Effector memory CD4-positive, alpha-beta T cell (primary cell): ENCODE measurements around the gene FXYD1.
"Not testable (repeated sequence)": the region's sequence is repeated elsewhere in the genome, so short reads cannot be mapped to it uniquely, and the experiment has no call there.

Experiments
- DNase-seq, 3 donors: peaks; one replicate each; pipeline ENCODE4 v3.0.0-alpha.2; 2020
- H3K27ac ChIP-seq: 2 replicates; pipeline ENCODE4 v1.7.0; 2013; ENCODE audit warnings: mild to moderate bottlenecking, low read length, moderate library complexity; ENCODE audit not compliant: insufficient read depth, poor library complexity, severe bottlenecking
- H3K27me3 ChIP-seq: replicated peaks from 2 replicates; pipeline ENCODE4 v1.7.0; 2013; ENCODE audit warnings: mild to moderate bottlenecking, low read length; ENCODE audit not compliant: insufficient read depth, control insufficient read depth, poor library complexity, severe bottlenecking
- H3K36me3 ChIP-seq: 2 replicates; pipeline ENCODE4 v1.7.0; 2013; ENCODE audit warnings: mild to moderate bottlenecking, low read length, moderate library complexity; ENCODE audit not compliant: control insufficient read depth, insufficient read depth
- H3K4me1 ChIP-seq: 2 replicates; pipeline ENCODE4 v1.7.0; 2013; ENCODE audit warnings: low read length, mild to moderate bottlenecking; ENCODE audit not compliant: control insufficient read depth, insufficient read depth, poor library complexity, severe bottlenecking
- H3K4me3 ChIP-seq: 2 replicates; pipeline ENCODE4 v1.7.0; 2013; ENCODE audit warnings: low read length, low read depth, mild to moderate bottlenecking; ENCODE audit not compliant: insufficient read depth, poor library complexity, severe bottlenecking
- H3K9me3 ChIP-seq: 2 replicates; pipeline ENCODE4 v1.7.0; 2013; ENCODE audit warnings: mild to moderate bottlenecking, low read length, moderate library complexity; ENCODE audit not compliant: control insufficient read depth

The FXYD1 gene

GRCh38 chr19:35153129-35153522, 14.5 kb downstream of the FXYD1 start:
- H3K36me3 ChIP-seq = peaks cover 22% of the 10 kb centered on the region
- H3K27ac ChIP-seq = peak overlapping the region; percentile 93
- not testable (repeated sequence) for H3K27me3 ChIP-seq, DNase-seq, H3K9me3 ChIP-seq
- H3K4me1 ChIP-seq = peaks cover 28% of the 10 kb centered on the region
- H3K4me3 ChIP-seq = peak overlapping the region; percentile 99

- Histone ChIP-seq H3K36me3 (peaks cover 28% of the 10 kb centered on the region), H3K4me1 (peaks cover 32% of the 10 kb centered on the region), H3K27ac (peak overlapping the region; percentile 93), H3K9me3 (no peaks in the 10 kb centered on the region), H3K4me3 (peak overlapping the region; percentile 99), H3K27me3 (no peaks in the 10 kb centered on the region)
- peak; percentile 46 to 65 (median 48) for DNase-seq
Measured at GRCh38 chr19:35153701-35154524, 15.3 kb downstream of the FXYD1 start.

- Histone ChIP-seq H3K27ac (peak within 1 kb of the TSS; percentile 93), H3K9me3 (no peaks in the 10 kb centered on the region), H3K36me3 (peaks cover 36% of the 10 kb centered on the region)
Measured at GRCh38 chr19:35154525-35155406, 16.1 kb downstream of the FXYD1 start, which contains the start of gene FXYD5. TSS of gene FXYD5 (plus strand) at chr19:35154735. CDS start at chr19:35155551, 816 bp downstream.

GRCh38 chr19:35155441-35155840, 16.8 kb downstream of the FXYD1 start:
- DNase-seq = no peak
- Histone ChIP-seq H3K4me1 (peaks cover 32% of the 10 kb centered on the region), H3K27me3 (no peaks in the 10 kb centered on the region), H3K4me3 (peak overlapping the region; percentile 99), H3K9me3 (no peaks in the 10 kb centered on the region), H3K36me3 (peaks cover 43% of the 10 kb centered on the region), H3K27ac (peak overlapping the region; percentile 93)

More at GRCh38 chr19:35154525-35155406, 16.1 kb downstream of the FXYD1 start, which contains the start of gene FXYD5:
- H3K4me3 ChIP-seq = peak within 1 kb of the TSS; percentile 99
- H3K4me1 ChIP-seq = peaks cover 32% of the 10 kb centered on the region
- H3K27me3 ChIP-seq = no peaks in the 10 kb centered on the region
- peak; percentile 53 to 64 (median 58) for DNase-seq

- Histone ChIP-seq H3K27ac (peak overlapping the region; percentile 93), H3K27me3 (no peaks in the 10 kb centered on the region), H3K9me3 (no peaks in the 10 kb centered on the region), H3K36me3 (peaks cover 50% of the 10 kb centered on the region), H3K4me3 (peak overlapping the region; percentile 99), H3K4me1 (peaks cover 32% of the 10 kb centered on the region)
- no peak for DNase-seq
Measured at GRCh38 chr19:35155981-35156672, 17.5 kb downstream of the FXYD1 start.

GRCh38 chr19:35156673-35157014, 18.0 kb downstream of the FXYD1 start:
- Histone ChIP-seq H3K36me3 (peaks cover 55% of the 10 kb centered on the region), H3K9me3 (no peaks in the 10 kb centered on the region), H3K27me3 (no peaks in the 10 kb centered on the region), H3K27ac (peak overlapping the region; percentile 93), H3K4me3 (peak overlapping the region; percentile 15), H3K4me1 (peaks cover 32% of the 10 kb centered on the region)
- no peak for DNase-seq

GRCh38 chr19:35157431-35157830, 18.8 kb downstream of the FXYD1 start:
- DNase-seq = no peak
- peak overlapping the region; percentile 19 for H3K27ac ChIP-seq
- H3K27me3 ChIP-seq = no peaks in the 10 kb centered on the region
- H3K36me3 ChIP-seq = peaks cover 63% of the 10 kb centered on the region
- no peaks in the 10 kb centered on the region for H3K9me3 ChIP-seq
- H3K4me3 ChIP-seq = no peak overlapping the region
- H3K4me1 ChIP-seq = peaks cover 32% of the 10 kb centered on the region

- no peak overlapping the region for H3K27ac ChIP-seq
- H3K9me3 ChIP-seq = no peaks in the 10 kb centered on the region
- no peak overlapping the region for H3K4me3 ChIP-seq
- no peaks in the 10 kb centered on the region for H3K27me3 ChIP-seq
- no peak for DNase-seq
- H3K4me1 ChIP-seq = peaks cover 23% of the 10 kb centered on the region
- peaks cover 85% of the 10 kb centered on the region for H3K36me3 ChIP-seq
Measured at GRCh38 chr19:35159606-35160005, 21.0 kb downstream of the FXYD1 start.

GRCh38 chr19:35160629-35161433, 22.2 kb downstream of the FXYD1 start:
- Histone ChIP-seq H3K27me3 (no peaks in the 10 kb centered on the region), H3K4me3 (no peak overlapping the region), H3K36me3 (peaks cover 96% of the 10 kb centered on the region), H3K9me3 (peaks cover 5% of the 10 kb centered on the region), H3K27ac (no peak overlapping the region), H3K4me1 (peaks cover 19% of the 10 kb centered on the region)
- DNase-seq = no peak
